Ascending aorta (tissue), 2 donors: ENCODE measurements around the gene RNF187. TPM values are rescaled to one million over a fixed set of nuclear protein-coding genes. Genes with fewer than 3 reads are reported as not detected.
A peak's percentile ranks its signal among the peaks of the same experiment; 100 is the strongest.

ENCODE experiments used
- DNase-seq, 2 donors: peaks; one replicate each; pipeline ENCODE4 v3.0.0-alpha.2; 2019; ENCODE audit warnings: low spot score in 2 of 2
- H3K27ac ChIP-seq, 2 donors: fragments of 200-600 bp; sonication (generic); one replicate each; pipeline ENCODE4 v1.5.1; 2016 to 2017; ENCODE audit warnings: mild to moderate bottlenecking in 1 of 2
- H3K27me3 ChIP-seq: fragments of 200-600 bp; sonication (generic); one replicate; pipeline ENCODE4 v1.5.1; 2017
- H3K36me3 ChIP-seq, 2 donors: fragments of 200-600 bp; sonication (generic); one replicate each; pipeline ENCODE4 v1.5.1; 2016
- H3K4me1 ChIP-seq, 2 donors: fragments of 200-600 bp; sonication (generic); one replicate each; pipeline ENCODE4 v1.5.1; 2016 to 2017; ENCODE audit warnings: mild to moderate bottlenecking in 1 of 2
- H3K4me3 ChIP-seq, 2 donors: fragments of 200-600 bp; sonication (generic); one replicate each; pipeline ENCODE4 v1.5.1; 2016 to 2017; ENCODE audit warnings: mild to moderate bottlenecking in 1 of 2
- H3K9me3 ChIP-seq, 2 donors: fragments of 200-600 bp; sonication (generic); one replicate each; pipeline ENCODE4 v1.5.1; 2016
- intact Hi-C: fragments of 100-400 bp; cut with DNase I; formaldehyde crosslinking; loops from one replicate; pipeline ENCODE4 v1.15.1; 2023
- total RNA-seq: library from RNA; depleted of rRNA; stranded (reverse); fragments of >200 nt; gene quantifications from one replicate; pipeline ENCODE4 v1.1.0, GENCODE V29; 2016
- TF ChIP-seq, protein P1 (sequence below), 3 experiments: fragments of 200-600 bp in 2 of 3; fragments of 450-650 bp in 1 of 3; sonication (generic) in 2 of 3; IDR thresholded peaks; one replicate each; pipeline ENCODE4 v1.5.1; 2016 to 2019; ENCODE audit warnings: antibody characterized with exemption in 3 of 3, mild to moderate bottlenecking in 1 of 3, moderate library complexity in 1 of 3

The RNF187 gene
- total RNA-seq, 1 donor from 2014 or later: 24.3 TPM

DNA sequence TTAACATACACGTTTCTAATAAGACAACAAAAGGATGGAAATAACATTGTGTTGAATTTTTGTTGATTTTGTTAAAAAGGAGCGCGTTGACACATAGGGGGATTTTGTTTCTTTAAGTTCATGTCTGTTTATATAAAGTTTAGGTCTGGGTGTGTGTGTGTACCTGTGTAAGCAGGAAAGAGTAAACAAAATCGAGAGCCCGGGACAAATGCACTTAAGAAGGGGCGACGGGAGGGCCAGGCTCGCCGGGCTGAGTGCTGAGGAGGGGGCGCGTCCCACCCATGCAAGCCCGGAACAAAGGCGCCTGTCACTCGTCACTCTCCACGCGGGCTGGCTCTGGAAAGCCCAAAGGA lies 41.7 kb upstream of the RNF187 start:
- H3K27me3 ChIP-seq: no peaks in the 10 kb centered on the region
- H3K9me3 ChIP-seq: no peaks in the 10 kb centered on the region
- peaks cover 3 to 5% of the 10 kb centered on the region in 2 donors for H3K4me1 ChIP-seq
- no peak for DNase-seq
- TF ChIP-seq, protein P1, sequence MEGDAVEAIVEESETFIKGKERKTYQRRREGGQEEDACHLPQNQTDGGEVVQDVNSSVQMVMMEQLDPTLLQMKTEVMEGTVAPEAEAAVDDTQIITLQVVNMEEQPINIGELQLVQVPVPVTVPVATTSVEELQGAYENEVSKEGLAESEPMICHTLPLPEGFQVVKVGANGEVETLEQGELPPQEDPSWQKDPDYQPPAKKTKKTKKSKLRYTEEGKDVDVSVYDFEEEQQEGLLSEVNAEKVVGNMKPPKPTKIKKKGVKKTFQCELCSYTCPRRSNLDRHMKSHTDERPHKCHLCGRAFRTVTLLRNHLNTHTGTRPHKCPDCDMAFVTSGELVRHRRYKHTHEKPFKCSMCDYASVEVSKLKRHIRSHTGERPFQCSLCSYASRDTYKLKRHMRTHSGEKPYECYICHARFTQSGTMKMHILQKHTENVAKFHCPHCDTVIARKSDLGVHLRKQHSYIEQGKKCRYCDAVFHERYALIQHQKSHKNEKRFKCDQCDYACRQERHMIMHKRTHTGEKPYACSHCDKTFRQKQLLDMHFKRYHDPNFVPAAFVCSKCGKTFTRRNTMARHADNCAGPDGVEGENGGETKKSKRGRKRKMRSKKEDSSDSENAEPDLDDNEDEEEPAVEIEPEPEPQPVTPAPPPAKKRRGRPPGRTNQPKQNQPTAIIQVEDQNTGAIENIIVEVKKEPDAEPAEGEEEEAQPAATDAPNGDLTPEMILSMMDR (IDR thresholded peaks at IDR 0.05): no peak
- intact Hi-C loops: no loop called here
- H3K36me3 ChIP-seq: no peaks in the 10 kb centered on the region
- H3K4me3 ChIP-seq: peak overlapping the region; percentile 9 to 59
- no peak overlapping the region for H3K27ac ChIP-seq

GRCh38 chr1:228445843-228446650 lies 41.1 kb upstream of the RNF187 start:
- intact Hi-C loops: no loop called here

GRCh38 chr1:228446852-228447251 lies 40.3 kb upstream of the RNF187 start:
- no peak overlapping the region for H3K27ac ChIP-seq
- intact Hi-C loops: no loop called here
- no peaks in the 10 kb centered on the region for H3K9me3 ChIP-seq
- TF ChIP-seq, protein P1 (IDR thresholded peaks at IDR 0.05): no peak
- no peaks in the 10 kb centered on the region for H3K27me3 ChIP-seq
- H3K4me3 ChIP-seq: no peak overlapping the region
- no peaks in the 10 kb centered on the region for H3K36me3 ChIP-seq
- DNase-seq: no peak
- peaks cover 3 to 5% of the 10 kb centered on the region in 2 donors for H3K4me1 ChIP-seq

More at GRCh38 chr1:228445843-228446650, 41.1 kb upstream of the RNF187 start:
- H3K36me3 ChIP-seq: no peaks in the 10 kb centered on the region
- TF ChIP-seq, protein P1 (IDR thresholded peaks at IDR 0.05): no peak
- no peak overlapping the region for H3K27ac ChIP-seq
- H3K4me3 ChIP-seq: peak overlapping the region; percentile 9 to 59
- H3K27me3 ChIP-seq: no peaks in the 10 kb centered on the region
- H3K4me1 ChIP-seq: peaks cover 3 to 5% of the 10 kb centered on the region in 2 donors
- H3K9me3 ChIP-seq: no peaks in the 10 kb centered on the region
- DNase-seq: no peak

- TF ChIP-seq, protein P1 (IDR thresholded peaks at IDR 0.05): no peak
- DNase-seq: no peak
- Histone ChIP-seq H3K4me1 (peaks cover 3 to 5% of the 10 kb centered on the region in 2 donors), H3K36me3 (no peaks in the 10 kb centered on the region), H3K4me3 (no peak overlapping the region), H3K9me3 (no peaks in the 10 kb centered on the region), H3K27me3 (no peaks in the 10 kb centered on the region), H3K27ac (no peak overlapping the region)
- intact Hi-C loops: no loop called here
Measured at GRCh38 chr1:228448372-228448771, 38.8 kb upstream of the RNF187 start.

DNA sequence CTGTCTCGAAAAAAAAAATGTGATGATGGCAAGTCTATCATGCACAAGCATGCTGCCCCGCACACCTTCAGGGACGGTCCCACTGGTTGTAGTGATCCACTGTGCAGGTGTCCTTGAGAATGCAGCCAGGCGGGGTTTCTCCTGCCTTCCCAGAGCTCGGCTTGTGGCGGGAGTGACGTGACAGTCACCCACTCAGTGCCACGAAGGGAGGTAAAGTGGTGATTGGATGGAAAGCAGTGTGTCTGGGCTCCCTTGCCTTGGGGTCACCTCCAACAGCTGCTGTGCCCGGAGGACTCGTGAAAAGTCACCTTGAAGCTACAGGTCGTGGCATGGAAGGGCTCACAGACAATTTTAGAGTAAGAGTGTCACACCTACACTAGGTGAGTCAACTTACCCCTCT lies 37.0 kb upstream of the RNF187 start:
- H3K36me3 ChIP-seq: no peaks in the 10 kb centered on the region
- no peaks in the 10 kb centered on the region for H3K27me3 ChIP-seq
- no peak overlapping the region for H3K27ac ChIP-seq
- DNase-seq: no peak
- TF ChIP-seq, protein P1 (IDR thresholded peaks at IDR 0.05): no peak
- intact Hi-C loops: no loop called here
- H3K9me3 ChIP-seq: no peaks in the 10 kb centered on the region
- H3K4me3 ChIP-seq: no peak overlapping the region
- peaks cover 3 to 5% of the 10 kb centered on the region in 2 donors for H3K4me1 ChIP-seq
